Loucy (cell line): ENCODE results near the gene B9D1.

Source experiments
- H2AFZ ChIP-seq: fragments of 200-600 bp; sonication (generic); 2 replicates; pipeline ENCODE4 v1.6.0; 2016; ENCODE audit warnings: antibody characterized with exemption, mild to moderate bottlenecking, low read length, moderate library complexity
- H3F3A ChIP-seq: fragments of 200-600 bp; 2 replicates; pipeline ENCODE4 v1.6.0; 2016; ENCODE audit warnings: antibody characterized with exemption, low read depth, mild to moderate bottlenecking
- H3K27me3 ChIP-seq: fragments of 200-600 bp; sonication (generic); 2 replicates; pipeline ENCODE4 v1.6.1; 2014; ENCODE audit warnings: low read length, mild to moderate bottlenecking; ENCODE audit not compliant: insufficient read depth, poor library complexity, severe bottlenecking
- H3K36me3 ChIP-seq: fragments of 200-600 bp; sonication (generic); 2 replicates; pipeline ENCODE4 v1.6.1; 2016; ENCODE audit warnings: low read length; ENCODE audit not compliant: insufficient read depth
- H3K4me1 ChIP-seq: fragments of 200-600 bp; sonication (generic); 2 replicates; pipeline ENCODE4 v1.5.1; 2014; ENCODE audit warnings: low read length, mild to moderate bottlenecking; ENCODE audit not compliant: insufficient read depth, poor library complexity, severe bottlenecking
- H3K4me2 ChIP-seq: fragments of 200-600 bp; sonication (generic); 2 replicates; pipeline ENCODE4 v1.6.0; 2014; ENCODE audit warnings: antibody characterized with exemption, low read length, low read depth, mild to moderate bottlenecking; ENCODE audit not compliant: poor library complexity, severe bottlenecking
- H3K4me3 ChIP-seq: fragments of 200-600 bp; sonication (generic); 2 replicates; pipeline ENCODE4 v1.5.1; 2014; ENCODE audit warnings: low read length, mild to moderate bottlenecking, mixed read lengths; ENCODE audit not compliant: poor library complexity, severe bottlenecking
- H3K79me2 ChIP-seq: fragments of 200-600 bp; sonication (generic); 2 replicates; pipeline ENCODE4 v1.6.1; 2014; ENCODE audit warnings: low read length; ENCODE audit not compliant: insufficient read depth
- H3K9ac ChIP-seq: fragments of 200-600 bp; sonication (generic); 2 replicates; pipeline ENCODE4 v1.6.0; 2014; ENCODE audit warnings: mild to moderate bottlenecking, low read depth, low read length, moderate library complexity; ENCODE audit not compliant: poor library complexity, severe bottlenecking
- H3K9me2 ChIP-seq: fragments of 200-600 bp; sonication (generic); replicated peaks from 2 replicates; pipeline ENCODE4 v1.6.1; 2016; ENCODE audit warnings: low read depth, low read length, mixed read lengths
- H3K9me3 ChIP-seq: fragments of 200-600 bp; sonication (generic); 2 replicates; pipeline ENCODE4 v1.6.1; 2014; ENCODE audit warnings: mild to moderate bottlenecking, antibody characterized with exemption, low read length, low read depth; ENCODE audit not compliant: insufficient read depth
- H4K20me1 ChIP-seq: fragments of 200-600 bp; sonication (generic); 2 replicates; pipeline ENCODE4 v1.6.0; 2014; ENCODE audit warnings: antibody characterized with exemption, low read length, mild to moderate bottlenecking; ENCODE audit not compliant: insufficient read depth, poor library complexity, severe bottlenecking
- EZH2phosphoT487 ChIP-seq: fragments of 200-600 bp; IDR thresholded peaks from 2 replicates; pipeline ENCODE4 v1.6.1; 2018; ENCODE audit warnings: antibody characterized with exemption, mild to moderate bottlenecking, moderate library complexity, borderline replicate concordance
- TF ChIP-seq, protein P1 (sequence below): fragments of 200-600 bp; sonication (generic); conservative IDR thresholded peaks from 2 replicates; pipeline ENCODE4 v1.5.1; 2014; ENCODE audit warnings: mild to moderate bottlenecking, antibody characterized with exemption, low read length

Gene B9D1

DNA sequence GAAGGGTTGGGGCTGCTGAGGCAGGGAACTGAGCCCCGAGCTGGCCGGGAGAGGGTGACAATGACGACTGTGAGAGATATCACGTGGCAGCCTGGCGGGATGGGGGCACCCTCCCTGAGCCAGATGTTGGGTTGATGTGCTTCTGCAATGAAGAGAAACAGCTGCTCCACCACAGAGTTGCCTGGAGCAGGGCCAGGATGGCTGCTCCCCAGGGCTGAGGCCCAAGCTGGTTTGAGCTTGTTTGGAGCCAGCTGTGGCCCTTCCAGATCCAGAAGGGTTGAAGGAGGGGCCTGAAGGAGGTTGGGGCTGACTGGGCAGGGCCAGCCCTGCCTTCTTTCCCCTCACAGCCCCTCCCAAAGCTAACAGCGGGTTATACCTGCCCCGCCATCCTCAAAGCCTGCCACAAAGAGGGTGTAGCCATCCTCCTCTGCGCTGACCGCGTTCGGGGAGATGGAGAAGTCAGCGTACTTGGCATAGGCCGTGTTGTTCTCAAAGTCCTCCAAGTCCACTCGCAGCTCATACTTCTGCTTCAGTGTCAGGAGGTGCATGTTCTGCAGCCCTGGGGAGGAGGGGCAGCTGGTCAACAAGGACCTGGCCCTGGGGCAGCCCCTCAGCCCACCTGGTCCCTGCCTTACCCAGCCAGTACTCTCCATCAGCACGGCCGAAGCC is 22.3 kb upstream of the B9D1 start:
- Histone ChIP-seq H2AFZ (no peak overlapping the region), H3K4me1 (peaks cover 5% of the 10 kb centered on the region), H3K27me3 (no peaks in the 10 kb centered on the region), H3K9me2 (no peaks in the 10 kb centered on the region), H3K4me2 (no peak overlapping the region), H3K36me3 (peaks cover 14% of the 10 kb centered on the region; the same call in 1 of the 2 replicates), H3K9ac (no peak overlapping the region), H3K79me2 (peaks cover 9% of the 10 kb centered on the region; the same call in 1 of the 2 replicates), H3K9me3 (no peaks in the 10 kb centered on the region), H3K4me3 (no peak overlapping the region), H3F3A (no peaks in the 10 kb centered on the region), H4K20me1 (no peaks in the 10 kb centered on the region)
- TF ChIP-seq EZH2phosphoT487, result no peak

DNA sequence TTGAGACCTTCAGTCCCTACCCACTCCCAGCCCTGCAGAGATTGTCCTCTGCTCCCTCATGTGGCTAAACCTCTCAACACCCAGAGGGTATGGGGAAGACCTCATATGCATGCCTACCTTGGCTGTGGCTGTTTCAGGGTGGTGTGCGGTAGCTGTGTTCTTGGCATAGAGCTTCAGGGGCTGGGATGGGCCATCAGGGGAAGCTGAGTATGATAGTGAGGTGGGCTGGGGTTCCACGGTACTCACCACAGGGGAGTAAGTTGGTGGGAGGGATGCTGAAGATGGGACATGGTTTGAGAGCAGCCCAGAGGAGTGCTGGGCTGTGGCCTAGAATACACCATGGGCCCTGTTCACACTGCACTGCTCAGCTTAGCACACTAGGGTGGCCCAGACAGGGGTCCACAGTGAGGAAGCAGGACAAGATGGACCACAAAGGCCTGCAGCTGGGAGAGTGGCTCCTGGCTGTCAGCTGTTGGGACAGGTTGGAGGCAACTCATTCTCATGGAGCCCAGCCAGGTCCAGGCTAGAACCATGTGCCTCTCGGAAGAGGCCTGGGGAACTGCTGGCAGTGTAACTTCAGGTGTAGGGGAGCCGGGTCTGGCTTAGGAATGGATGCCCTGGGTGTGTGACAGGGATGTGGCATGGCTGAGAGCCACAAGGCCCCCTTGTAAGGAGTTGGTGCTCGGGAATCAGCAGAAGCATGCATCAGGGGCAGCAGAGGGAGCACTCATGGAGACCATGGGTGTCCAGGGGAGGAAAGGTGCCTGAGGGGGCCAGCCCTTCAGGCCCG is 21.4 kb upstream of the B9D1 start:
- H2AFZ ChIP-seq, result no peak overlapping the region
- TF ChIP-seq, protein P1, sequence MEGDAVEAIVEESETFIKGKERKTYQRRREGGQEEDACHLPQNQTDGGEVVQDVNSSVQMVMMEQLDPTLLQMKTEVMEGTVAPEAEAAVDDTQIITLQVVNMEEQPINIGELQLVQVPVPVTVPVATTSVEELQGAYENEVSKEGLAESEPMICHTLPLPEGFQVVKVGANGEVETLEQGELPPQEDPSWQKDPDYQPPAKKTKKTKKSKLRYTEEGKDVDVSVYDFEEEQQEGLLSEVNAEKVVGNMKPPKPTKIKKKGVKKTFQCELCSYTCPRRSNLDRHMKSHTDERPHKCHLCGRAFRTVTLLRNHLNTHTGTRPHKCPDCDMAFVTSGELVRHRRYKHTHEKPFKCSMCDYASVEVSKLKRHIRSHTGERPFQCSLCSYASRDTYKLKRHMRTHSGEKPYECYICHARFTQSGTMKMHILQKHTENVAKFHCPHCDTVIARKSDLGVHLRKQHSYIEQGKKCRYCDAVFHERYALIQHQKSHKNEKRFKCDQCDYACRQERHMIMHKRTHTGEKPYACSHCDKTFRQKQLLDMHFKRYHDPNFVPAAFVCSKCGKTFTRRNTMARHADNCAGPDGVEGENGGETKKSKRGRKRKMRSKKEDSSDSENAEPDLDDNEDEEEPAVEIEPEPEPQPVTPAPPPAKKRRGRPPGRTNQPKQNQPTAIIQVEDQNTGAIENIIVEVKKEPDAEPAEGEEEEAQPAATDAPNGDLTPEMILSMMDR, result no peak
- TF ChIP-seq EZH2phosphoT487, result no peak
- H3K9me2 ChIP-seq, result no peaks in the 10 kb centered on the region
- no peak overlapping the region for H3K9ac ChIP-seq
- H3K4me1 ChIP-seq, result peaks cover 7% of the 10 kb centered on the region
- peaks cover 18% of the 10 kb centered on the region for H3K79me2 ChIP-seq
- no peak overlapping the region for H3K4me3 ChIP-seq
- H3K36me3 ChIP-seq, result peaks cover 14% of the 10 kb centered on the region; the same call in 1 of the 2 replicates
- no peaks in the 10 kb centered on the region for H3K9me3 ChIP-seq
- H3K27me3 ChIP-seq, result no peaks in the 10 kb centered on the region
- no peaks in the 10 kb centered on the region for H3F3A ChIP-seq
- no peaks in the 10 kb centered on the region for H4K20me1 ChIP-seq
- no peak overlapping the region for H3K4me2 ChIP-seq

DNA sequence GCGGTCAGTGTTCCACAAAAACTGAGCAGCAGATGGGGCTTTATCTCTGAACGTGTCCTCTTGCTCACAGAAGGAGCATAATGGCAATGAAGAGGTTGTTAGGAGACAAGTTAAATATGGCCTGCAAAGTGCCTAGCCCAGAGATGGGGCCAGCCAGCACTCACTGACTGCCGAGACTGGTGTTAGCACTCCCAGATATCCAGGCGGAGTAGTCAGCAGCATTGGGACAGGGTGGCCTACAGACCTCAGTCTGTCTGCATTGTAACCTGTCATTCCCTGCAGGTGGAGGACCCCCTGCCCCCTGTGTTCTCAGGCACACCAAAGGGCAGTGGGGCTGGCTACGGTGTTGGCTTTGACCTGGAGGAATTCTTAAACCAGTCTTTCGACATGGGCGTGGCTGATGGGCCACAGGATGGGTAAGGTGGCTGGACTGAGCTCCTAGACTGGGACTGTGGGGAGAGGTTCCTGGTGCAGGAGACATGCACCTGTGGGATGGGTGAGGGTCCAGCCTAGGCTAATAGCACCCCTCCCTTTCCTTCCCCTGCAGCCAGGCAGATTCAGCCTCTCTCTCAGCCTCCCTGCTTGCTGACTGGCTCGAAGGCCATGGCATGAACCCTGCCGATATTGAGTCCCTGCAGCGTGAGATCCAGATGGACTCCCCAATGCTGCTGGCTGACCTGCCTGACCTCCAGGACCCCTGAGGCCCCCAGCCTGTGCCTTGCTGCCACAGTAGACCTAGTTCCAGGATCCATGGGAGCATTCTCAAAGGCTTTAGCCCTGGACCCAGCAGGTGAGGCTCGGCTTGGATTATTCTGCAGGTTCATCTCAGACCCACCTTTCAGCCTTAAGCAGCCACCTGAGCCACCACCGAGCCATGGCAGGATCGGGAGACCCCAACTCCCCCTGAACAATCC is 20.3 kb upstream of the B9D1 start:
- H3K4me3 ChIP-seq, result no peak overlapping the region
- no peak overlapping the region for H3K4me2 ChIP-seq
- no peaks in the 10 kb centered on the region for H4K20me1 ChIP-seq
- peaks cover 24% of the 10 kb centered on the region for H3K79me2 ChIP-seq
- H3K27me3 ChIP-seq, result no peaks in the 10 kb centered on the region
- H3K9ac ChIP-seq, result no peak overlapping the region
- H2AFZ ChIP-seq, result no peak overlapping the region
- peaks cover 14% of the 10 kb centered on the region; the same call in 1 of the 2 replicates for H3K36me3 ChIP-seq
- H3K9me3 ChIP-seq, result no peaks in the 10 kb centered on the region
- H3K9me2 ChIP-seq, result no peaks in the 10 kb centered on the region
- peaks cover 11% of the 10 kb centered on the region for H3K4me1 ChIP-seq
- TF ChIP-seq, protein P1, result no peak
- TF ChIP-seq EZH2phosphoT487, result no peak
- no peaks in the 10 kb centered on the region for H3F3A ChIP-seq
